CD14-positive monocyte (primary cell): ENCODE measurements around the gene PLD1. TPM values are rescaled to one million over a fixed set of nuclear protein-coding genes. Genes with fewer than 3 reads are reported as not detected.

ENCODE experiments used
- DNase-seq, 3 donors: peaks; one replicate each; pipeline ENCODE4 v3.0.0-alpha.2; 2011 to 2022
- H2AFZ ChIP-seq: 2 replicates; pipeline ENCODE4 v1.6.0; 2012; ENCODE audit warnings: mild to moderate bottlenecking, low read depth, low read length, inconsistent platforms; ENCODE audit not compliant: insufficient read depth, poor library complexity, severe bottlenecking
- H3K27ac ChIP-seq, 2 donors: 1 replicate in 1 of 2; 2 replicates in 1 of 2; pipeline ENCODE4 v1.5.1; 2012 to 2013; ENCODE audit warnings: low read length in 2 of 2, control low read depth in 1 of 2, inconsistent platforms in 1 of 2, low read depth in 1 of 2, mild to moderate bottlenecking in 1 of 2
- H3K27me3 ChIP-seq, 2 donors: one replicate each; pipeline versions ENCODE4 v1.6.0 to v1.6.1; 2011 to 2013; ENCODE audit warnings: low read length in 2 of 2; ENCODE audit not compliant: control insufficient read depth in 2 of 2, insufficient read depth in 2 of 2
- H3K36me3 ChIP-seq, 2 donors: replicated peaks in 1 of 2; 1 replicate in 1 of 2; 2 replicates in 1 of 2; pipeline versions ENCODE4 v1.5.1 to v1.6.1; 2012 to 2013; ENCODE audit warnings: low read length in 2 of 2, control low read depth in 1 of 2, inconsistent platforms in 1 of 2, mild to moderate bottlenecking in 1 of 2; ENCODE audit not compliant: insufficient read depth in 2 of 2, control insufficient read depth in 1 of 2
- H3K4me1 ChIP-seq, 2 donors: 1 replicate in 1 of 2; 2 replicates in 1 of 2; pipeline versions ENCODE4 v1.5.1 to v1.6.1; 2012 to 2013; ENCODE audit warnings: low read length in 2 of 2, control low read depth in 1 of 2, inconsistent platforms in 1 of 2, mild to moderate bottlenecking in 1 of 2, moderate library complexity in 1 of 2; ENCODE audit not compliant: insufficient read depth in 2 of 2, control insufficient read depth in 1 of 2
- H3K4me2 ChIP-seq: replicated peaks from 2 replicates; pipeline ENCODE3; 2012; ENCODE audit warnings: low read length, moderate library complexity, mild to moderate bottlenecking; ENCODE audit not compliant: poor library complexity, severe bottlenecking; ENCODE audit errors: extremely low read depth
- H3K4me3 ChIP-seq, 3 experiments: fragments of 200-600 bp in 1 of 3; sonication (generic) in 1 of 3; replicated peaks in 1 of 3; 1 replicate in 2 of 3; 2 replicates in 1 of 3; pipeline ENCODE4 v1.5.1; 2011 to 2013; ENCODE audit warnings: low read length in 3 of 3, mild to moderate bottlenecking in 3 of 3, control low read depth in 2 of 3, low read depth in 2 of 3, inconsistent platforms in 1 of 3, moderate library complexity in 1 of 3
- H3K79me2 ChIP-seq: 2 replicates; pipeline ENCODE4 v1.6.0; 2012; ENCODE audit warnings: mild to moderate bottlenecking, control low read depth, inconsistent platforms, low read length, moderate library complexity; ENCODE audit not compliant: insufficient read depth
- H3K9ac ChIP-seq: 2 replicates; pipeline ENCODE4 v1.6.0; 2017; ENCODE audit warnings: low read length, mild to moderate bottlenecking; ENCODE audit not compliant: insufficient read depth, poor library complexity, severe bottlenecking
- H3K9me3 ChIP-seq, 2 donors: replicated peaks in 1 of 2; 1 replicate in 1 of 2; 2 replicates in 1 of 2; pipeline versions ENCODE4 v1.5.1 to v1.6.1; 2012 to 2013; ENCODE audit warnings: low read length in 2 of 2, control low read depth in 1 of 2; ENCODE audit not compliant: control insufficient read depth in 1 of 2, insufficient read depth in 1 of 2
- H4K20me1 ChIP-seq: 2 replicates; pipeline ENCODE4 v1.6.0; 2012; ENCODE audit warnings: mild to moderate bottlenecking, low read length, control low read depth, moderate library complexity; ENCODE audit not compliant: insufficient read depth
- H3K27ac Mint-ChIP-seq, 7 donors: one replicate each; pipeline ENCODE4 v1.8.0; 2020; ENCODE audit warnings: mild to moderate bottlenecking in 7 of 7, mixed read lengths in 7 of 7, moderate library complexity in 6 of 7, inconsistent platforms in 2 of 7
- H3K27me3 Mint-ChIP-seq, 3 donors: one replicate each; pipeline ENCODE4 v1.8.0; 2021 to 2022; ENCODE audit warnings: low read depth in 3 of 3, mild to moderate bottlenecking in 3 of 3, mixed read lengths in 3 of 3, moderate library complexity in 3 of 3, inconsistent platforms in 1 of 3
- H3K36me3 Mint-ChIP-seq, 2 donors: one replicate each; pipeline ENCODE4 v1.8.0; 2020; ENCODE audit warnings: mixed read lengths in 2 of 2, inconsistent platforms in 1 of 2, mild to moderate bottlenecking in 1 of 2
- H3K4me1 Mint-ChIP-seq: one replicate; pipeline ENCODE4 v1.8.0; 2020; ENCODE audit warnings: mild to moderate bottlenecking, mixed read lengths
- H3K4me3 Mint-ChIP-seq, 2 donors: one replicate each; pipeline ENCODE4 v1.8.0; 2020; ENCODE audit warnings: mild to moderate bottlenecking in 2 of 2, mixed read lengths in 2 of 2, moderate library complexity in 1 of 2
- H3K9me3 Mint-ChIP-seq, 7 donors: one replicate each; pipeline ENCODE4 v1.8.0; 2020 to 2022; ENCODE audit warnings: mixed read lengths in 7 of 7, mild to moderate bottlenecking in 6 of 7, moderate library complexity in 6 of 7, inconsistent platforms in 2 of 7
- CTCF ChIP-seq: fragments of 200-600 bp; IDR thresholded peaks from one replicate; pipeline ENCODE4 v1.8.0; 2022; ENCODE audit warnings: antibody characterized with exemption, mild to moderate bottlenecking
- WGBS: methylation state at CpG from one replicate; pipeline ENCODE4 v1.1.5; 2013; ENCODE audit warnings: missing lambda C conversion rate; ENCODE audit not compliant: insufficient coverage; 5-methylcytosine and 5-hydroxymethylcytosine counted together
- intact Hi-C, 2 donors: fragments of 100-400 bp; cut with micrococcal nuclease; formaldehyde crosslinking; loops; one replicate each; pipeline versions ENCODE4 v1.15.0 to v1.15.1; 2023
- polyA plus RNA-seq, 3 donors: library from polyadenylated mRNA; depleted of rRNA in 1 of 3; unstranded in 2 of 3; stranded (reverse) in 1 of 3; fragments of 300-500 nt in 2 of 3; fragments of >200 nt in 1 of 3; fragmentation: Illumina TruSeq in 2 of 3; gene quantifications; 1 replicate in 2 of 3; 2 replicates in 1 of 3; pipeline ENCODE4 v1.2.3, GENCODE V29; 2012 to 2021

PLD1 gene
- polyA plus RNA-seq, 3 donors: 5.1 to 7.9 (median 5.8) TPM

- H3K9me3 Mint-ChIP-seq: no peaks in the 10 kb centered on the region
- no CpG with 5 or more reads among the region's 4 CpGs for WGBS
- peaks cover 74 to 82% of the 10 kb centered on the region in 2 donors for H3K36me3 Mint-ChIP-seq
Measured at GRCh38 chr3:171663805-171664204, 146.5 kb downstream of the PLD1 start.

GRCh38 chr3:171661484-171661883 is 148.8 kb downstream of the PLD1 start:
- H3K36me3 ChIP-seq: peaks cover 64 to 96% of the 10 kb centered on the region in 2 donors
- no peaks in the 10 kb centered on the region for H3K79me2 ChIP-seq
- no peak overlapping the region for H3K9ac ChIP-seq
- no peaks in the 10 kb centered on the region for H3K4me1 ChIP-seq
- no peak overlapping the region for H3K27ac ChIP-seq
- H3K4me1 Mint-ChIP-seq: no peaks in the 10 kb centered on the region
- 100% methylated on average over 1 of the region's 3 CpGs for WGBS
- intact Hi-C loops: no loop called here
- no peak overlapping the region for H3K4me2 ChIP-seq
- no peaks in the 10 kb centered on the region for H3K27me3 Mint-ChIP-seq
- H2AFZ ChIP-seq: no peak overlapping the region
- H4K20me1 ChIP-seq: no peaks in the 10 kb centered on the region
- H3K27me3 ChIP-seq: no peaks in the 10 kb centered on the region
- H3K9me3 ChIP-seq: no peaks in the 10 kb centered on the region
- TF ChIP-seq CTCF: no peak
- no peaks in the 10 kb centered on the region for H3K9me3 Mint-ChIP-seq
- H3K4me3 Mint-ChIP-seq: no peak overlapping the region
- no peak for DNase-seq
- H3K27ac Mint-ChIP-seq: no peak overlapping the region
- H3K36me3 Mint-ChIP-seq: peaks cover 81 to 85% of the 10 kb centered on the region in 2 donors
- H3K4me3 ChIP-seq: no peak overlapping the region

More at GRCh38 chr3:171663805-171664204, 146.5 kb downstream of the PLD1 start:
- H3K27me3 ChIP-seq: no peaks in the 10 kb centered on the region
- H3K9me3 ChIP-seq: no peaks in the 10 kb centered on the region
- no peaks in the 10 kb centered on the region for H3K4me1 Mint-ChIP-seq
- no peak overlapping the region for H3K27ac Mint-ChIP-seq
- no peak overlapping the region for H3K4me2 ChIP-seq
- H3K9ac ChIP-seq: no peak overlapping the region
- H3K4me3 Mint-ChIP-seq: no peak overlapping the region
- no peak for DNase-seq
- H3K79me2 ChIP-seq: no peaks in the 10 kb centered on the region
- TF ChIP-seq CTCF: no peak
- no peak overlapping the region for H3K27ac ChIP-seq
- H3K4me3 ChIP-seq: no peak overlapping the region
- peaks cover 60 to 96% of the 10 kb centered on the region in 2 donors for H3K36me3 ChIP-seq
- H3K27me3 Mint-ChIP-seq: no peaks in the 10 kb centered on the region
- no peak overlapping the region for H2AFZ ChIP-seq
- no peaks in the 10 kb centered on the region for H3K4me1 ChIP-seq
- intact Hi-C loops: no loop called here
- no peaks in the 10 kb centered on the region for H4K20me1 ChIP-seq
